ENCODE measurements around the gene ZBTB16. TPM values are rescaled to one million over a fixed set of nuclear protein-coding genes. Genes with fewer than 3 reads are reported as not detected.

Gene ZBTB16
- total and polyA plus RNA-seq, 4 donors, result 8.9 to 140 (median 34.5) TPM

- Histone ChIP-seq H3K9ac (ENCODE audit: low read depth in 1 of 2, low read length in 2 of 2) (no peak overlapping the region), H3K9me3 (ENCODE audit: control insufficient read depth in 4 of 4, low read length in 3 of 4) (no peaks in the 10 kb centered on the region), H3K27me3 (ENCODE audit: control insufficient read depth in 4 of 4, insufficient read depth in 4 of 4, low read length in 3 of 4) (no peaks in the 10 kb centered on the region), H3K36me3 (ENCODE audit: control insufficient read depth in 4 of 4, insufficient read depth in 3 of 4, low read depth in 1 of 4, low read length in 3 of 4) (peaks cover 0 to 11% (median 9%) of the 10 kb centered on the region in 4 donors), H3K27ac (ENCODE audit: low read depth in 1 of 2, low read length in 2 of 2) (peak overlapping the region; percentile 72 to 94), H3K4me1 (ENCODE audit: control insufficient read depth in 4 of 4, insufficient read depth in 4 of 4, low read length in 3 of 4) (peaks cover 9 to 26% (median 14%) of the 10 kb centered on the region in 4 donors), H3K4me3 (ENCODE audit: low read depth in 1 of 3, low read length in 3 of 3) (no peak overlapping the region)
- no peak for DNase-seq (ENCODE audit: low spot score)
- WGBS, result 35% methylated on average over 1 of the region's 1 CpG
- TF ChIP-seq RXRA (IDR thresholded peaks at IDR 0.05) (peak; percentile 40 to 60), CTCF (IDR thresholded peaks at IDR 0.05; ENCODE audit: low read depth, low read length, missing input control) (no peak), SP1 (IDR thresholded peaks at IDR 0.05) (peak; percentile 32), HNF4A (conservative IDR thresholded peaks at IDR 0.05) (peak; percentile 71 to 75), TAF1 (conservative IDR thresholded peaks at IDR 0.05) (no peak), JUND (IDR thresholded peaks at IDR 0.05) (peak in 1 of 2 donors; percentile 21), HNF4G (IDR thresholded peaks at IDR 0.05) (no peak), YY1 (IDR thresholded peaks at IDR 0.05) (peak; percentile 81)
Observed at GRCh38 chr11:114293201-114293711, 233.7 kb downstream of the ZBTB16 start.

- Histone ChIP-seq H3K4me3 (ENCODE audit: low read depth in 1 of 3, low read length in 3 of 3) (peak within 1 kb of the TSS; percentile 65 to 100 (median 96)), H3K4me1 (ENCODE audit: control insufficient read depth in 4 of 4, insufficient read depth in 4 of 4, low read length in 3 of 4) (peaks cover 8 to 32% (median 16%) of the 10 kb centered on the region in 4 donors), H3K27me3 (ENCODE audit: control insufficient read depth in 4 of 4, insufficient read depth in 4 of 4, low read length in 3 of 4) (no peaks in the 10 kb centered on the region), H3K36me3 (ENCODE audit: control insufficient read depth in 4 of 4, insufficient read depth in 3 of 4, low read depth in 1 of 4, low read length in 3 of 4) (peaks cover 2 to 34% (median 25%) of the 10 kb centered on the region in 4 donors), H3K27ac (ENCODE audit: low read depth in 1 of 2, low read length in 2 of 2) (peak within 1 kb of the TSS; percentile 81 to 94), H3K9me3 (ENCODE audit: control insufficient read depth in 4 of 4, low read length in 3 of 4) (no peaks in the 10 kb centered on the region), H3K9ac (ENCODE audit: low read depth in 1 of 2, low read length in 2 of 2) (peak within 1 kb of the TSS; percentile 73 to 100)
- no peak for DNase-seq (ENCODE audit: low spot score)
- 46% methylated on average over 11 of the region's 11 CpGs for WGBS
- TF ChIP-seq RXRA (IDR thresholded peaks at IDR 0.05) (peak; percentile 86 to 88), MAX (IDR thresholded peaks at IDR 0.05) (peak; percentile 89), SP1 (IDR thresholded peaks at IDR 0.05) (peak; percentile 94), FOXA1 (IDR thresholded peaks at IDR 0.05) (peak; percentile 51), JUND (IDR thresholded peaks at IDR 0.05) (peak; percentile 60 to 73), FOXA2 (IDR thresholded peaks at IDR 0.05) (peak; percentile 43), EGR1 (IDR thresholded peaks at IDR 0.05; ENCODE audit: low read depth in 2 of 2) (peak; percentile 85 to 94), HNF4A (conservative IDR thresholded peaks at IDR 0.05) (peak; percentile 62 to 79), ATF3 (IDR thresholded peaks at IDR 0.05) (peak; percentile 92), REST (IDR thresholded peaks at IDR 0.05) (peak; percentile 94), TAF1 (conservative IDR thresholded peaks at IDR 0.05) (peak; percentile 99), GABPA (IDR thresholded peaks at IDR 0.05 in 1 of 2, conservative IDR thresholded peaks at IDR 0.05 in 1 of 2) (peak in 1 of 2 donors; percentile 69), YY1 (IDR thresholded peaks at IDR 0.05) (peak; percentile 92), ZBTB33 (IDR thresholded peaks at IDR 0.05) (peak; percentile 73), CTCF (IDR thresholded peaks at IDR 0.05; ENCODE audit: low read depth, low read length, missing input control) (no peak), RAD21 (IDR thresholded peaks at IDR 0.05) (peak in 1 of 2 donors; percentile 61), HNF4G (IDR thresholded peaks at IDR 0.05) (no peak), NR2F2 (IDR thresholded peaks at IDR 0.05) (peak; percentile 49)
Observed at GRCh38 chr11:114295676-114296604, 236.4 kb downstream of the ZBTB16 start, which contains the start of gene NNMT. TSS of gene NNMT (plus strand) at chr11:114296399. CDS start at chr11:114296557, 158 bp downstream.

Measured in liver (tissue), 9 donors.